ENCODE results near the gene SPR. TPM values are rescaled to one million over a fixed set of nuclear protein-coding genes. Genes with fewer than 3 reads are reported as not detected.

Gene SPR
- polyA plus RNA-seq, 3 donors, result 10.4 to 14.5 (median 13.6) TPM

DNA sequence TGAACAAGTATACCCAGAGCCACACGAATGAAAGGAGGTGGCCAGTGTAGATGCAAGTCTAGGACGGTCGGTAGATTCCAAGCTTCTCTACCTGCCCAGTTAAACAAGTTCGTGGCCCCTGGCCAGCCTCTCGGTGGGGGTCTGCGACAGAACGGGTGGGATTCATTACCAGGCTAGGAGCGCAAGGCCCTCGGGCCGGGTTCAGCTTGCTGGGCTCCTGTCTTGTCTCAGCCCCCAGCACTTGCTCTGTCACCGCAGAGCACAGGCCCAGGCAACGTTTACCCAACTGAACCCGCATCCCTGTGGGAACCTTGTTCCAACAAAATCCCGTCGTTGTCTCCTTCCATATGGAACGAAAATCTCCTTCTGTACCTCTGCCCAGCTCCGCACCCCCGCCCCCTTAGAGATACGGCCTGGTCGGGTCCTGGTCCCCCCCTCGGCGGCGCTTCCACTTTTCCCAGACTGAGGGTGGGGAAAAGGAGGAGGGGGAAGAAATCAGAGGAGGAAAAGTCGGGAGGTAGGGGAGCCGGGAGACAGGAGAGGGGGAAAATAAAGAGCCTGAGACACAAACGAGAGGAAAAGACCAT lies 28.2 kb downstream of the SPR start:
- no peak for DNase-seq (ENCODE audit: low read depth in 3 of 3, low spot score in 2 of 3)

DNA sequence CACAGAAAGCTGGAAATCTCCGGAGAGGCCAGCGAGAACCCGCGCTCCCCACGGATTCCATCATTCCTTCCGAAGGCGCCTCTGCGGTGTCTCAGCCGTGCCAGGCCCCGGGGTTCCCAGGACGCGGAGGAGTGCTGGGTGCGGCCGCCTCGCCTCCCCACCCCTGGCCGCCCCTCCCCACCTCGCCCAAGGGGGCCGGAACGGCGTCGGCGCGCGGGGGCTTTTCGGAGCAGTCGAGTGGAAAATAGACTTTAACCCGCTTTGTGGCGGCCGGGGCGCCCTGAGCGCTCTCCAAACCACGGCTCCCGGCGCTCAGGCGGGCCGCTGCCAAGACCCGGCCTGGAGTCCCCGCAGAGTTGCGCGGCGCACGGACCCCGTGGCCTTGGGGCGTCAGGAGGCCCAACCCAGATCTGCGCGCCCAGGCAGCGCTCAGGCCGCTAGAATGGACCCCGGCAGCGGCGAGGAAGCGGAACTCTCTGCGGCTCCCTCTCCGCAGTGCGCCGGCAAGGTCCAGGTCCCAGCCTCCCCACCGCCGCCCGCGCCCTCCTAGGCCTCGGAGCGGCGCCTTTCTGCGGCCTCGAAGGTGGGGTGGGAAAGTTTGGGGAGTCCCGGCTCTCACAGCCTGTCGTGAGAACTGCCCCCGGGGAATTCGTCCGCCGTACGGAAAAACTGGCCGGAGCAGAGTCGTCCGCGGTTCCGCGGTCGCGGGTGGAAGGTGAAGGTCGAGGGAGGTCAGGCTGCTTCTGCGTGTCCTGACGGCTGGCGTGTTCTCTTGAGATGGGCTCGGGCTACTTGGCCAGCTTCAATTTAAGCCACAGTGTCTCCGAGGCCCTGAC lies 28.9 kb downstream of the SPR start:
- DNase-seq (ENCODE audit: low read depth in 3 of 3, low spot score in 2 of 3), result no peak

DNA sequence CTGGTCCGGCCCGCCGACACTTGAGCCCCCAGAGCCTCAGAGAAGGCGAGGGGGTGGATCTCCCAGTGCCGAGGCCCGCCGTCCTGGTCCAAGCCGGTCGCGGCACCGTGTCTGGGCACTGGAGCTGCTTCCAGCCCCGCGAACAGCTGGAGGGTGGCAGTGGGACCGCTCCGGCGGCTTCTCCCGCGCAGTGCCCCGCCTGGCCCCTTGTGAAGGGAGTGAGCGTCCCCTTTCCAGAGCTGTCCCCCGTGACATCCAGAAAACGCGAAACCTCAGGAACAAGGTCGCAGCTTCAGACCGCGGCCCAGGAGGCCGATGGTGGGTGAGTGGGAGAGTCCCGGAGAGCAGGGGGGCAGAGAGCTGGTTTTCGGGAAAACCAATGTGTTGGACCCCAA lies 29.5 kb downstream of the SPR start:
- no peak for DNase-seq (ENCODE audit: low read depth in 3 of 3, low spot score in 2 of 3)

DNA sequence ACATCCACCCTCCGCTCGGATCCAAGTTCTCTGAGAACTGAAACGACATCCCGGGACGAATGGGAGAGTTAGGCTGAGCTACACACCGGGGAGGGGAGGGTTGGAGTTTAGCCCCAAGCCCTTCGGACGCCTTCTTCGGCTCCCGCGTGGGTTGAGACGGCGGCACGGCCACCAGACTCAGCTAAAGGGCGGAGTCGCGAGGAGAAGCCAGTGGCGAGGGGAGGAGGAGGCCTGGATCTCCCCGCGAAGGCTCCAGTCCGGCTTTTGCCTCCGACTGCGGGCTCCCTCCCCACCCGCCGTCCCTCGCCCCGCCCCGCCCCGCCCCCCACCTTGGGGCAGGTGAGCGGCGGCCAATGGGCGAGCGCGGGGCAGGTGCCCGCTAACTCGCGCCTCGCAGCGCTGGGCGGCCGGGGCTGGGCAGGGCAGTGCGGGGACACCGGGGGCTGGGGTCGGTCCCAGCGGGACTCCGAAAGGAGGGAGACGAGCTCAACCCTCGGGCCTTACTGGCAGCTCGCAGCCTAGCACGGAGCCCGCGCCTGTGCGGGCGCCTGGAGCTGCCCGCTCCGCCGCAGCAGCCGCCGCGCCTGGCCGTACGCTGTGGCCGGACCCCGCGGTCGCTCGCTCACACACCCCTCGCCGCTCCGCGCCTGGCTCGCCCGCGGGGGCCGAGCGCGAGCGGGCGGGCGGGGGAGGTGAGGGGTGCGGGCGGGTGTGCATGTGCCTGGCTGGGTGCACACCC lies 30.1 kb downstream of the SPR start, which contains the start of gene EMX1:
Gene EMX1 (plus strand): TSS at position 382 of the 739 bp plus-strand sequence. CDS start 334 bp downstream, at position 716.
- DNase-seq (ENCODE audit: low read depth in 3 of 3, low spot score in 2 of 3), result no peak

DNA sequence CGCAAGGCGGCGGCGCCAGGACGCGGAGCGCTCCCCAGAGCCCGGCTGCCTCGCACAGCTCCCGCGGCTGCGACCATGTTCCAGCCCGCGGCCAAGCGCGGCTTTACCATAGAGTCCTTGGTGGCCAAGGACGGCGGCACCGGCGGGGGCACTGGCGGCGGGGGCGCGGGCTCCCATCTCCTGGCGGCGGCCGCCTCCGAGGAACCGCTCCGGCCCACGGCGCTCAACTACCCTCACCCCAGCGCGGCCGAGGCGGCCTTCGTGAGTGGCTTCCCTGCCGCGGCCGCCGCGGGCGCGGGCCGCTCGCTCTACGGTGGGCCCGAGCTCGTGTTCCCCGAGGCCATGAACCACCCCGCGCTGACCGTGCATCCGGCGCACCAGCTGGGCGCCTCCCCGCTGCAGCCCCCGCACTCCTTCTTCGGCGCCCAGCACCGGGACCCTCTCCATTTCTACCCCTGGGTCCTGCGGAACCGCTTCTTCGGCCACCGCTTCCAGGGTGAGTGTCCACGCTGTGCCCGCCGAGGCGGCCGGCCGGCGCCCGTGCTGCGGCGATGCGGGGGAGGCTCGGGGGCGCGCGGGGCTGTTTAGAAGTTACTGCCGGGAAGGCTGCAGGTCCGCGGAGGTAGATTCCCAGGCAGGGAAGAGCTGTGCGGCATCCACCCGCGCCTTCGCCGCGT lies 30.8 kb downstream of the SPR start:
- DNase-seq (ENCODE audit: low read depth in 3 of 3, low spot score in 2 of 3), result no peak

DNA sequence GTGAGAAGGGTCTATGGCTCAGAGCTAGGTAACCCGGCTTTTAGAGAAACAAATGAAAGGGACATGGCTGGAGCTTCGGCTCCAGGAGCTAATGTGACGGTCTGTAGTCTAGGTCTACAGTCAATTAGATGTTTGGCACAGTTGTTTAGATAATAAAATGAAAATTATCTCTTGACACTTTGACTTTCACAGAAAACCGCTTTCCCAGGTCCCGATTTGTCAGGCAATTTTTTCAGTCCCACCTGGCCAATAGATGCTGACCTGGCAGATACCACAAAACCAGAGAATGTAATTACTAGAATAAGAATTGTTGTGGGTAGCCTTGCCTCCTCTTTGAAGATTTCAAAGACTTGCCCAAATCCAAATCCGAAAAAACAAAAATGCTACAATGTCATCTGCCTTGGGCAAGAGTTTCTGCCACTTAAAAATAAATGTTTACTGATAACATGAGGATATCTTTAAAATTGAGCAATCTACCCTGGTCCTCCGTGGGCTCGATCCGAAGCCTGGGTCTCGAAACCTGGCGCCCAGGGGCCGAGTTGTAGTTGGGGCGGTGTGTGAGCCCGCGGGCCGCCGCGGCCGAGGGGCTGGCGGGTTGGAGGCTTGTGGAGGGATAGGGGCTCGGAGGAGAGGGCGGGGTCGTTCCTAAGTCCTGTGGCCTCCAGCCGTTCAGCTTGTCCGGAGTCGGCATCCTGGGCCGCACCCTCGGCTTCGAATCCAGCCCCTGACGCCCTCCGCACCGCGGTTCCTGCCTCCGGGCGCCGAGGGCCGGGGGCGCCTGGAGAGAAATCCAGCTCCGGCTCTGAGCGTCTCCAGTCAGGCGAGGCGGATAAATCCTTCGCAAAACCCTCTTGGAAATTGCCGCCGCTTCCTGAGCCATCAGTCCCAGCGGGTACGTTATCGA lies 32.5 kb downstream of the SPR start:
- no peak for DNase-seq (ENCODE audit: low read depth in 3 of 3, low spot score in 2 of 3)

DNA sequence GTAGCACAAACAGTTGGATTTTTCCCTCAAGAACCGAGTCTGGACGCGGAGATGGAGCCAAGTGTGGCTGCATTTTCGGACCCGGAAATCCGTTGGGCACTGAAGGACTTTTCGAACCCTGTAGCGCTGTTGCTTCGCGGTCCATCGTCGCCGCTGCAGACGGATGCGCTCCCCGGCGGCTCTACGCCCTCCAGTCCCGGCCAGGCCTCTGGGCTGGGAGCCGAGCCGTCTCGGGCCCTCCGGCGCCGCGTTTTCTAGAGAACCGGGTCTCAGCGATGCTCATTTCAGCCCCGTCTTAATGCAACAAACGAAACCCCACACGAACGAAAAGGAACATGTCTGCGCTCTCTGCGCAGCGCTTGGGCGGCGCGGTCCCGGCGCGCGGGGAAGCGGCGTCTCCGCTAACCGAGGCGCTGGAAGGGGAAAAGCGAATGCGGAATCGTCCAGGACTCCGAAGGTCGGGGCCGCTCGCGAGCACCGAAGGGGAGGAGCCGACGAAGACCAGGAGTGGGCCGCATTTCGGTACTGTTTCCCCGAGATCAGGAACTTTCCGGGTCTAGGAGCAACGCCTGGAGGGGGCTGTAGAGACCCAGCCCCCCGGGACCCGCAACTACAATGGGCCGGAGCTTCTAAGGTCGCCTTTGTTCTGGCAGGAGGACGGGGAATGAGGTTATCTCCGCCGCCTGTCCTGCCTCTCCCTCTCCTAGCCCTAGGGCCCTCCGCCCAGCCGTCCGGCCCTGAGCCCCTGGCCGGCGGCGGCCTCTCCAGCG lies 33.3 kb downstream of the SPR start:
- no peak for DNase-seq (ENCODE audit: low read depth in 3 of 3, low spot score in 2 of 3)

DNA sequence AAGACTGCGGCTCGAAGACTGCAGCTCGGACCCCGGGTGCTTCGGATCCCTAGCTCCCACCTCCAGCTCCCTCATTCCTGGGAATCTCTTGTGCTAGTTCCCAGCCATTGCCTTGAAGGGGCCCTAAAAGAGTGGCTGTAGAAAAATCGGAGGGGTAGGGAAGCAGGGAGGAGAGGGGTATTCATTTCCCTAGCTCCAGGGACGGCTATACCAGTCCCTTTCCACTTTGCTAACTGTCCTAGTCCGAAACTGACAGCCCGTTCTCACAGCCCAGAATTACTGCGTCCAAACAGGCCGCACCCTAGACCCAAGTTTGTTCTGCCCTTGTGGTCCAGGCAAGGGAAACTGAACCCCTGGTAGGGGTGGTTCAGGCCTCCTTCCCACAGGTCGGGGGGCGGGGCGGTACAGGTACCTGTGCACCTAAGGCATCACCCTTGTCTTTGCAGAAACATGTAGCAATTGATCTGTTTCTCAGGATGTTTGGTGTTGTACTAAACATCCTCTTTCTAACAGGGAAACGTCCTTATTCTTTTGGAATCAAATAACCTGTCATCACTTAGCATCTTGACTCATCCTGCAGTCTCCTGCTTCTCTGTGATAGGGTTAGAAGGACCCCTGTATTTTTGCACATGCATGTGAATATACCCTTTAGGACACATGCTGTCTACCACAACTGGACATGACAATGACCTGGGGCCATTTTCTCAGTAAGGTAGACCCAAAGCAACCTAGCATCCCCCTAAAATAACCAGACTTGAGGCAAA lies 34.1 kb downstream of the SPR start:
- no peak for DNase-seq (ENCODE audit: low read depth in 3 of 3, low spot score in 2 of 3)

DNA sequence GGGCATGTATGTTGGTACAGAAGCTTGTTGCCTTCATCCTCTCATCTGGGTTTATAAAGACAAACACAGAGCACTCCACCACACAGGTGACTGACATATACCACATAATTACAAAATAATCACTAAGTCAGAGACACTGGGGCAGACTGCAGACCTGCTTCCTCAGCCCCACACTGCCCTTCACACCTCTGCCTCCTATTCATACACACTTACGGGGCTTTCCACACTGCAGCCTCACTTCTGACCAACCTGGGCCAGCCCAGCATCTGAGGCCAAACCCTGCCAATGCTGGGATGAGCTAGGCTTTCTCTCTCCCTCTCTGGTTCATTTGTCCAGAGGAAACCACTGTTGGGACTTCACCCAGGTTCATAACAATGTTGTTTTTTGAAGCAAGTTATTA lies 34.6 kb downstream of the SPR start:
- DNase-seq (ENCODE audit: low read depth in 3 of 3, low spot score in 2 of 3), result no peak

DNA sequence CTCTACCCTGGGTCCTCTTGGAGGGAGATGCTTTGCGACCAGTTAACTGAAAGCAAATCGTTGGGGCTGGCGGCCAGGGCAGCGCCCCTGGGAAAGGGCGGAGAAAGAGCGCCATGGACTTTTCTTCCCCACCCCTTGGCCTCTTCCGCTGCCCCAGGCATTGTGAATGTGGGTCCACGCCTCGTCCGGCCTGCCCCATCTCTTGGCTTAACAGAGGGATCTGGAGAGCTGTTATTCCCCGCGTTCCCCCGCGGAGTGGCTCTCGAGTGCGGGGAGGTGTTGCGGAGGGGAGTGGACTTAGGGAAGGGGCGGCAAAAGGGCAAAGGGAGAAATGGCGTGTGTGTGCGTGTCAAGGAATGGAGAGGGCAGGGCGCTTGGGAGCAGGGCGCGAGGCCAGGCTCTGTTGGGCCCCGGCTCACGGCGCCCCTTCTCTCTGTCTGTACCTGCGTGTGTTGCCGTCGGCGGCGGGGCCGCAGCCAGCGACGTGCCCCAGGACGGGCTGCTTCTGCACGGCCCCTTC lies 36.7 kb downstream of the SPR start:
- no peak for DNase-seq (ENCODE audit: low read depth in 3 of 3, low spot score in 2 of 3)

DNA sequence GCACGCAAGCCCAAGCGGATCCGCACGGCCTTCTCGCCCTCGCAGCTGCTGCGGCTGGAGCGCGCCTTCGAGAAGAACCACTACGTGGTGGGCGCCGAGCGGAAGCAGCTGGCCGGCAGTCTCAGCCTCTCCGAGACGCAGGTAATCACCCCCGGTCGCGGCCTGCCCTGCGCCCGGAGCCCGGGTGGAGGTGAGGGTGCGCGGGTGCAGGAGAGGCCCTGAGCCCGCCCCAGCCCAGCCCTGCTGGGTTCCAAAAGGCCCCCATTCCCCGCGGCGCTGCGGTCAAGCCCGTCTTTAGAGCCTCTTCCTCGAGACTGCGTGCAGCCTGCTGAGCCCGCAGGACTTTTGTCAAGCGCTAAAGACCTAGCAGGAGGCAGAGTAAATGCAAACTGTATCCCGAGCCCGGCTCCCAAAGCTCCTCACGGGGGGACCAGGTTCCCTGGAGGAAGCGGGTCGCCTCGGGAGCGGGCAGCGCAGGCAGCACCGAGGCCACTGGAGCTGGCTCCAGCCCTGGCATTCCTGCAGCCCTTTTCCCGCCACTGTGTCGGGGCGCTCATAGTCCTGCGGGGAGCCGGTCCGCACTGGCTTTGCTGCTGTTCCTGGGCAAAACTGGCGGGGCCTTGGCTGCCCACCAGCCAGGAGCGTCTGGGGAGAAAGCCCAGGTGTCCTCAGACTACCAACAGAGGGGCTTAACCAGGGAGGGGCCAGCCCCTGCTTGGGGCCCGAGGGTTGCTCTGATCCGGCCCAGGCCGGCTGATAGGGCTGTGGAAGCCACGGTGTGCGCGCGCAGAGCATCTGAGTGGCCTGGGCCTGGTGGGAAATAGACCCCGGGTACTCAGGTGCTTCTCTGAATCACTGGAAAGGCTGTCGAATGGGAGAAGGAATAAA lies 37.4 kb downstream of the SPR start:
- DNase-seq (ENCODE audit: low read depth in 3 of 3, low spot score in 2 of 3), result no peak

DNA sequence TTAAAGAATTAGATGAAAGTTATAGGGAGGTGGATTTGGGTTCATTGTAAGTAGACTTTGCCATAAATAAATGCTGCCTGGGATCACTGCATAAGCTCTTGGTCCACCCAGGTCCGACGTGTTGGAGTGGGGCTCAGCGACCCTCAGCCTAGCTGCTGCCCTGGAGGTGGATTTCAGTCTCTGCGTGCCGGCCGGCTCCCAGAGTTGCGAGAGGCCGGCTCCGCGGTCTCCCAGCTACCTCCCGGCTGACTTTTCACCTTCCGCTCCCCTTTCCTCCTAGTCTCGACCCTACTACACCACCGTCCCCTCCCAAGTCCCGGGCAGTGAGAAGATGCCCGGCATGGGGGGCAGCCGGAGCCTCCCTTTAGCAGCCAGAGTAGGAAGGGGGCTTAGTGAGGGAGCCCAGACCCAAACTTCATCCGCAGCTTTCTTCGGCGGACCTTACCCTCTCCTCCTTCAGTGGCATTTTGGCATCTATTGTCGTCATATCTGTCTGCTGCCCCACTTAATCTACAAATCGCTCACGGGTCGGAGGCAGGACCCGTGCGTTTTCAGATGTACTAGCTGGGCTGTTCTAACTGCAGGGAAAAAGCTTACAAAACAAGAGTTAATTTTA lies 38.2 kb downstream of the SPR start:
- DNase-seq (ENCODE audit: low read depth in 3 of 3, low spot score in 2 of 3), result no peak

DNA sequence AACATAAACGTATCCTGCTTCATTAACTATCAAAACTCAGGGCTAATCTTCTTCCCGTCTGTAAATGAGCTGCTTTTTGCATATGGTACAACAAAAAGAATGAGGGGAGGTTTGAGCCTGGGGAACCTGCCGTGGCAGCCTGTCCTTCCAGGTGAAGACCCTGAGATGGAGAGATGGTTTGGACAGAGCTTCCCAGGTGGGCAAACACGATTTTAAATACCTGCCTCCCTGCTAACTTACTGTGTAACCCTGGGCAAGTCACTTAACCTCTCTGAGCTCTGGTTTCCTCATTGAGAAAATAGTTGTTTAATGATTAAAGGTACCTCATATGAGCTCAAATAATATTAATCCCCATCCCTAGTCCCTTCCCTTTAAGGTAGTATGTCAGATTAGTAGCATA lies 39.2 kb downstream of the SPR start:
- no peak for DNase-seq (ENCODE audit: low read depth in 3 of 3, low spot score in 2 of 3)

DNA sequence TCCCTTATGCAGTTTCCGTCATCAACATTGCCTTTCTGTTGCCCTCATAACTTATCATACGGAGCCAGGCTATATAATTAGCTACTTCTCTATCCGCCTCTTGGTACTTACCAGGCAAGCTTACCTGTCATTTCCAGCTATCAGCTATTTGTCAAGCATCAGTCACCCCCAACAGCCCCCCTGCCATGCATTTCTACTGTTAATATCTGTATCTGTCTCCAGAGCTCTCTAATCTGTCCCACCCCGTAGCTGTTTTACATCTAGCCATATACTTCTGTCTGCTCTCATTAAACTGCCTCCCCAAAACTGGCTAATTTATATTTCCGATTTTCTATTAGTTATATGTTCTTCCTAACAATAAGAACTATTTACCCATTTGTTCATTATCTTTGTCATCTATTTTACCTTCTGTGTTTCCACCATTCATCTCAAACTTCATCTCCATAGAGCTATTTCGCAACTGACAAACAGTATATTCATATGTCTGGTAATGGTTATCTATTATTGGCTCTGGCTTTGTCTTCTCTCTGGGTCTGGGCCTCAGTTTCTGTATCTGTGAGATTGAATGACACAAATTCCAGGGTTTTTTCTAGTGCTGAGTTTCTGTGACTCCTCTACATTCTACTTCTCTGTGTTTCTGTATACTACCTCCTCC lies 39.7 kb downstream of the SPR start:
- no peak for DNase-seq (ENCODE audit: low read depth in 3 of 3, low spot score in 2 of 3)

DNA sequence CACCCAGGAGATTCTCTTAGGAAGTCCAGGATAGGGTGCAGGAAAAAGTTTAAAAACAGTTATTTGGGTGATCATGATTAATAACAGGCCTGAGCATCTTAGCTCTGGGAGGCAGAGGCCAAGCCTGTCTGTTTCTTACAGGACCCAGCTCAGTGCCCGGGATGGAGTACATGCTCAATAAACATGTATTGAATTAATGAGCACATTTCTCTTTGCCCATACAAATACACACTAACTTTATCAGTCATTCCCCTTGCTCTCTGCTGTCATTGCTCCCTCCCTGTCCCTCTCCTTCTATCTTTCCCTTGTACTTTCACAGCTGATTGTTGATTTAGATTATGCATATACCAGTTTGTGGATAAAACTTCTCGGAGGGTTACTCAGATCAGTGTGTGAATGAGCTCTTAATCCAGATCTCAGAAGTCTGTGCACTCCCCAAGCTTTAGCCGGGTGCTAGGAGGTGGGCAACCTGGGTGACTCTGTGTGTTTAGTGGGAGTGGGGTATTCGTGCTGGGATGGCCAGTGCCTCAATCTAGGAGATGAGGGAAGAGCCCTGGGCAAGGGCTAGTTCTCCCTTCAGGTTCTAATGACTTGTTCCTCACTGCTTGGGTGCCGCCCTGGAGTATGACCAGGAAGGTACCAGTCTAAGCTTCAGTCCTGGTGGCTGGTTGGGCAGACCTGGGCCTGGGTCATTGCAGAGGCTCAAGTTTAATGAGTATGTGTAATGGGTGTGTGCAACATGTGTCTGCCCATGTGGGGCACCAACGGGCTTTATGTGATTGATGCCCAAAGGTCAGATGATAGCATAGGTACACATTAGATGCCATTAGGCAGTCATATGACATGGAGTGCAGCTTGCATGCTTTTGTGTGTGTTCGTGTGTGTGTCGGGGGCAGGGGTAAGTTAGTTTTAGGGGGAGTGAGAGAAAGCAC lies 40.7 kb downstream of the SPR start:
- DNase-seq (ENCODE audit: low read depth in 3 of 3, low spot score in 2 of 3), result no peak
